Stimulated activated naive CD8-positive, alpha-beta T cell treated with anti-CD3 and anti-CD28 coated beads, Interleukin-15, Interleukin-2, amounts not matched to agents 100 U/mL and 50 U/mL, for 24 hours (primary cell): ENCODE measurements around the gene TOP1.
A peak's percentile ranks its signal among the peaks of the same experiment; 100 is the strongest.
"Not testable (repeated sequence)": the region's sequence is repeated elsewhere in the genome, so short reads cannot be mapped to it uniquely, and the experiment has no call there.

Source experiments
- ATAC-seq: fragments of 150-1000 bp; cut with Tn5 transposase; one replicate; pipeline ENCODE4 v1.10.0; 2021
- DNase-seq: peaks from one replicate; pipeline ENCODE4 v3.0.0; 2021

TOP1 gene

GRCh38 chr20:41094353-41095055, 65.9 kb downstream of the TOP1 start:
- no peak for DNase-seq
- ATAC-seq: peak; percentile 40

GRCh38 chr20:41095110-41095969, 66.7 kb downstream of the TOP1 start:
- DNase-seq: peak; percentile 51
- ATAC-seq: no peak

GRCh38 chr20:41098703-41099250, 70.2 kb downstream of the TOP1 start:
- DNase-seq (no peak), ATAC-seq (no peak)

GRCh38 chr20:41100001-41100480, 71.4 kb downstream of the TOP1 start:
- no peak for ATAC-seq
- DNase-seq: no peak

GRCh38 chr20:41101660-41102059, 73.0 kb downstream of the TOP1 start:
- no peak for ATAC-seq
- DNase-seq: no peak

- ATAC-seq (no peak), DNase-seq (no peak)
Observed at GRCh38 chr20:41108531-41108930, 79.9 kb downstream of the TOP1 start.

GRCh38 chr20:41110012-41110411, 81.4 kb downstream of the TOP1 start:
- DNase-seq (no peak), ATAC-seq (no peak)

GRCh38 chr20:41110930-41111577, 82.4 kb downstream of the TOP1 start:
- peak; percentile 32 for ATAC-seq
- DNase-seq: no peak

- DNase-seq: no peak
- no peak for ATAC-seq
Observed at GRCh38 chr20:41111578-41111951, 82.9 kb downstream of the TOP1 start.

GRCh38 chr20:41116282-41116956, 87.8 kb downstream of the TOP1 start:
- DNase-seq: no peak
- no peak for ATAC-seq

- ATAC-seq, DNase-seq: not testable (repeated sequence)
Observed at GRCh38 chr20:41118159-41118558, 89.5 kb downstream of the TOP1 start.

- no peak for ATAC-seq
Observed at GRCh38 chr20:41118632-41119031, 90.0 kb downstream of the TOP1 start.

GRCh38 chr20:41119614-41120561, 91.3 kb downstream of the TOP1 start:
- no peak for ATAC-seq
- no peak for DNase-seq

More at GRCh38 chr20:41118632-41119031, 90.0 kb downstream of the TOP1 start:
- DNase-seq: no peak

GRCh38 chr20:41121399-41121798, 92.8 kb downstream of the TOP1 start:
- DNase-seq: no peak
- no peak for ATAC-seq

- no peak for DNase-seq
- ATAC-seq: no peak
Observed at GRCh38 chr20:41123631-41124030, 95.0 kb downstream of the TOP1 start.

- ATAC-seq (no peak), DNase-seq (no peak)
Observed at GRCh38 chr20:41124451-41125094, 96.0 kb downstream of the TOP1 start.

GRCh38 chr20:41125530-41126457, 97.2 kb downstream of the TOP1 start:
- DNase-seq: no peak
- ATAC-seq: no peak

- no peak for DNase-seq
- ATAC-seq: no peak
Observed at GRCh38 chr20:41126719-41127118, 98.1 kb downstream of the TOP1 start.

GRCh38 chr20:41128317-41128716, 99.7 kb downstream of the TOP1 start:
- ATAC-seq, DNase-seq: not testable (repeated sequence)
